ENCODE measurements around the gene RBPJL.
"Not testable (repeated sequence)": the region's sequence is repeated elsewhere in the genome, so short reads cannot be mapped to it uniquely, and the experiment has no call there.

Gene RBPJL

DNA sequence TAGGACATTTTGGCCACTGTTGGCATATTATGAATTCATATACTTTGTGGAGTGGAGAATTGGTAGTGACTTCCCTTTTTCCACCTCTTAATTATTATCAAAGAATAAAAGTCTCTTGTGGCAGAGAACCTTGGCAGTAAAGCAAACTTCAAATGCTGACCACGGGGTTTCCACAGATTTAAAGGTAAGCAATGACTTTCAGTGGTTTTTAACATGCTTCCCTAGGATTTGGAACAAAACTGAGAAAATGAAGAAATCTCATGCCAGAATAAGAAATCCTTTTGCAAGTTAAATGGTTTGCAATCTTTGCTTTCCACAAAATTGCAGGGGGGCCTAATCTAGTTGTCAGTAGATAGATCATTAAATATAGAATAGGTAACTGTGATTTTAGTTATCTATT is 43.6 kb downstream of the RBPJL start:
- H3K4me3 ChIP-seq (ENCODE audit: low read depth, low read length), result no peak overlapping the region
- DNase-seq (ENCODE audit: low read depth), result no peak
- TF ChIP-seq, protein P1, sequence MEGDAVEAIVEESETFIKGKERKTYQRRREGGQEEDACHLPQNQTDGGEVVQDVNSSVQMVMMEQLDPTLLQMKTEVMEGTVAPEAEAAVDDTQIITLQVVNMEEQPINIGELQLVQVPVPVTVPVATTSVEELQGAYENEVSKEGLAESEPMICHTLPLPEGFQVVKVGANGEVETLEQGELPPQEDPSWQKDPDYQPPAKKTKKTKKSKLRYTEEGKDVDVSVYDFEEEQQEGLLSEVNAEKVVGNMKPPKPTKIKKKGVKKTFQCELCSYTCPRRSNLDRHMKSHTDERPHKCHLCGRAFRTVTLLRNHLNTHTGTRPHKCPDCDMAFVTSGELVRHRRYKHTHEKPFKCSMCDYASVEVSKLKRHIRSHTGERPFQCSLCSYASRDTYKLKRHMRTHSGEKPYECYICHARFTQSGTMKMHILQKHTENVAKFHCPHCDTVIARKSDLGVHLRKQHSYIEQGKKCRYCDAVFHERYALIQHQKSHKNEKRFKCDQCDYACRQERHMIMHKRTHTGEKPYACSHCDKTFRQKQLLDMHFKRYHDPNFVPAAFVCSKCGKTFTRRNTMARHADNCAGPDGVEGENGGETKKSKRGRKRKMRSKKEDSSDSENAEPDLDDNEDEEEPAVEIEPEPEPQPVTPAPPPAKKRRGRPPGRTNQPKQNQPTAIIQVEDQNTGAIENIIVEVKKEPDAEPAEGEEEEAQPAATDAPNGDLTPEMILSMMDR (IDR thresholded peaks at IDR 0.05; ENCODE audit: insufficient read depth, low read depth, low read length, missing control alignments), result no peak

- not testable (repeated sequence) for DNase-seq (ENCODE audit: low read depth); H3K4me3 ChIP-seq (ENCODE audit: low read depth, low read length)
Measured at GRCh38 chr20:45350795-45351194, 44.2 kb downstream of the RBPJL start.

DNA sequence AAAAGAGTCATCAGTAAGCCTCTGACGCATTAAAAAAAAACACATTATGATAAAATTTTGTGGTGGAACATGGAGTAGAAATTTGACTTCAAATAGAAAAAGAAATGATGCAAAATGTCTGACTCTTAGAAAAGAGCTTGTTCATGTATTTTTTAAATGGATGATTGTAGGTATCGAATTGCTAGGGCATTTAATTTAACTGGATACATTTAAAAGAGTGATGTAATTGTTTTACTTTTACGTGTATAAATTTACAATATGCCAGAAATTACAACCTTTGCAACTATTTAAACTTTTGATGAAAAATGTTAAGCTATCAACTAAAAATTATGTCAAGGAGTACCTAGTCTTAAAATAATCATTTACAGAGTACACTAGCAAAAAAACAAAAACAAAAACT is 46.1 kb downstream of the RBPJL start:
- TF ChIP-seq, protein P1 (IDR thresholded peaks at IDR 0.05; ENCODE audit: insufficient read depth, low read depth, low read length, missing control alignments), result no peak
- DNase-seq (ENCODE audit: low read depth), result no peak
- H3K4me3 ChIP-seq (ENCODE audit: low read depth, low read length), result no peak overlapping the region

DNA sequence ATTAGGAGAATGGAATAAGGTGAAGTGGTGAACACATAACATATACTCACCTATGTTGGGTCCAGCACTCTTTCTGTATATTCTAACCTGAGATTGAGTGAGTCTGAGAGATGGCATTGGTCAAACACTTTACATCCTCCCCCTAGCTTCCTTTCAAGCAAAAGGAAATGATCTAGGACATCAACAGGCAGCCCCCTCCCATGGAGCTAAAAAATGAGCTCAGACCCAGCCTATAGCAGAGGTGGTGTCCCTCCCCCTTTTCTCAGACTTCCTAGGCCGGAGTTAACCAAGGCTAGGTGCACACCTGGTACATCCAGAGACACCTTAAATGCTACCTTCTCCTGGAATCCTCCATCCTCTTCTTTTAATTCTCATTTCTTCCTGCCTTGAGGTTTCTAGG is 47.1 kb downstream of the RBPJL start:
- no peak for DNase-seq (ENCODE audit: low read depth)
- H3K4me3 ChIP-seq (ENCODE audit: low read depth, low read length), result no peak overlapping the region
- TF ChIP-seq, protein P1 (IDR thresholded peaks at IDR 0.05; ENCODE audit: insufficient read depth, low read depth, low read length, missing control alignments), result no peak

GRCh38 chr20:45354423-45355208 is 48.0 kb downstream of the RBPJL start:
- no peak for DNase-seq (ENCODE audit: low read depth)
- no peak overlapping the region for H3K4me3 ChIP-seq (ENCODE audit: low read depth, low read length)
- TF ChIP-seq, protein P1 (IDR thresholded peaks at IDR 0.05; ENCODE audit: insufficient read depth, low read depth, low read length, missing control alignments), result no peak

- DNase-seq (ENCODE audit: low read depth), result peak; percentile 24
Measured at GRCh38 chr20:45355209-45356084, 48.8 kb downstream of the RBPJL start.

More at GRCh38 chr20:45355209-45356084, 48.8 kb downstream of the RBPJL start:
- no peak overlapping the region for H3K4me3 ChIP-seq (ENCODE audit: low read depth, low read length)
- TF ChIP-seq, protein P1 (IDR thresholded peaks at IDR 0.05; ENCODE audit: insufficient read depth, low read depth, low read length, missing control alignments), result no peak
